Epidermal melanocyte (primary cell): ENCODE results near the gene TSPAN15.
A peak's percentile ranks its signal among the peaks of the same experiment; 100 is the strongest.
"Not testable (repeated sequence)": the region's sequence is repeated elsewhere in the genome, so short reads cannot be mapped to it uniquely, and the experiment has no call there.

Source experiments
- DNase-seq: peaks from one replicate; pipeline ENCODE4 v3.0.0; 2011; ENCODE audit warnings: low spot score; ENCODE audit not compliant: insufficient read length

TSPAN15 gene

GRCh38 chr10:69501657-69502056 is 50.4 kb downstream of the TSPAN15 start:
- no peak for DNase-seq

- no peak for DNase-seq
These were observed 51.3 kb downstream of the TSPAN15 start for GRCh38 chr10:69502589-69502988.

- no peak for DNase-seq
These were observed 52.0 kb downstream of the TSPAN15 start for GRCh38 chr10:69503001-69503895.

GRCh38 chr10:69503896-69504265 is 52.6 kb downstream of the TSPAN15 start:
- DNase-seq: no peak

GRCh38 chr10:69504576-69505250 is 53.4 kb downstream of the TSPAN15 start:
- no peak for DNase-seq

- DNase-seq: no peak
These were observed 54.5 kb downstream of the TSPAN15 start for GRCh38 chr10:69505636-69506318.

- no peak for DNase-seq
These were observed 55.2 kb downstream of the TSPAN15 start for GRCh38 chr10:69506487-69506833.

GRCh38 chr10:69506834-69507713 is 55.8 kb downstream of the TSPAN15 start:
- DNase-seq: no peak

GRCh38 chr10:69508738-69509340 is 57.6 kb downstream of the TSPAN15 start:
- DNase-seq: no peak

- DNase-seq: no peak
These were observed 61.6 kb downstream of the TSPAN15 start for GRCh38 chr10:69512901-69513300.

DNA sequence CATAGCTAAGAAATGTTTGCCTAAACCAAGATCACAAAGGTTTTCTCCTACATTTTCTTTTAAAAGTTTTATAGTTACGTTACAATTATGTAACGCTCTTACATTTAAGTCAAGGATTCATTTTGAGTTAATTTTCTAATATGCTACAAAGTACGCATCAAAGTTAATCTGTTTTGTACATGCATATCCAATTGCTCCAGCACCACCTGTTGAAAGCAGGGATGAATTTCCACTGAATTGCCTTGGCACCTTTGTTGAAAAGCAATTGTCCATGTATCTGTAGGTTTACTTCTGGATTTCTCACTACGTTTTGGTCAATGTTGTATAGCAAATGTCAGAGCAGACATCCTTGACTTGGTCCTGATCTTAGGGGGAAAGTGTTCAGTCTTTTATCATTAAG is 62.4 kb downstream of the TSPAN15 start:
- DNase-seq: no peak

GRCh38 chr10:69515699-69516259 is 64.5 kb downstream of the TSPAN15 start:
- peak; percentile 81 for DNase-seq

DNA sequence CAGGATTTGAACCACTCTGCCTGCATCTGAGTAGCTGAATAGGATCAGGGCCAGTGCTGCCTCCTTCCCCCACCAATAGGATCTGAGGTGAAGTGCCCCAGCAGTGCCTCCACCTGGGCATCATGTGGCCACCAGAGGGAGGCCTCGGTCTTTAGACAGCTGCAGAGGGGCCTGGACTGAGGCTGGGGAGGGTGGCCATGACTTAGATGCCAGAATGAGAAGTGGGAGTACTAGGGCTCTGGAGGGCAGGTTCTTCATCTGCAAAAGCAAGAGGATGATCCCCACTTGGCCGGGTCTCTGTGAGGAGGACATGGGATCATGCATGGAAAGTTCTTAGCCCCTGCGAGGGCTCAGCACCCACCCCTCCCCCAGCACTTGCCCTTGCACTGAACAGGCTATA is 65.1 kb downstream of the TSPAN15 start:
- DNase-seq: no peak

DNA sequence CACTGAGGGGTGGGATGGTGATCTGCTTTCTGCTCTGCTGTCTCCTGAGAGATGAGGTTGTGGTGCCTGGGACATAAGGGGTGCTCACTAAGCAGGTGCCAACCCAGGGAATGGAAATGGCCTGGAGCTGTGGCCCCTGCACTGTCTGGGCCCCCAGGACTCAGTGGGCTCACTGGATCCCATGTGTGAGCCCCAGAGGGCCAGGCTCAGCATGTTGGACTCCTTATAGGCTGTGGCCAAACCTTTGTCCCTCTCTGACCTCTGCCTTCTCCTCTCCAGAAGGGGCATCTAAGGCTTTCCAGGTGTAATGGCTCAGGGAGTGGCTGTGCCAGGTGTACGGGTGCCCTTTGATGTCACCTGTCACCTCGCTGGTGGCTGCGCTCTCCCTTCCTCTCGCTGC is 65.5 kb downstream of the TSPAN15 start:
- no peak for DNase-seq

DNA sequence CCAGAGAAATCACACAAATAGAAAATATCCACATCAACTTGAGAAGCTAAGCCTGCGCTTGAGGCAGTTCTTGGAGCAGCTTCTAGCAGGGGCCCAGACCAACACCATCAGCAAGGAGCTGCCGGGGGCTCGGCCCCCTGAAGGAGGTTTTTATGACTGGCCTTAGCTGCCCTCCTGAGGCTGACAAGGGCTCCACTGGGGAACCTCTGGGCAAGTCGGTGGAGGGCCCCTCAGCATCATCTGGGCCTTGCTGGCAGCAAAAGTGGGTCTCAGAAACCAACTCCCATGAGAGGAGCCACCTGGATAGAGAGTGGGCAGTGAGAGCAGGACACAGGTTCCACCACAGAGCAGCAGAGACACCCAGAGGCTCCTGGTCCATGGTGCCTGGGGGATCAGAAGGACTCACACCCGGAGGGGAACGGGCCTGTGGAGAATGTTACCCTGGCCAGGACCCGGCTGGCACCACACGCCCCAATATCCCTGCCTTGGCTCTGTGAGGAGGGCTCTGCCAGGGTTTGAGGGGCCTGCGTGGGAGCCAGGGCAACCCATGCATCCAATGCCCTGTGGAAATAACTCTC is 66.1 kb downstream of the TSPAN15 start:
- no peak for DNase-seq

- DNase-seq: no peak
These were observed 76.7 kb downstream of the TSPAN15 start for GRCh38 chr10:69527961-69528360.

DNA sequence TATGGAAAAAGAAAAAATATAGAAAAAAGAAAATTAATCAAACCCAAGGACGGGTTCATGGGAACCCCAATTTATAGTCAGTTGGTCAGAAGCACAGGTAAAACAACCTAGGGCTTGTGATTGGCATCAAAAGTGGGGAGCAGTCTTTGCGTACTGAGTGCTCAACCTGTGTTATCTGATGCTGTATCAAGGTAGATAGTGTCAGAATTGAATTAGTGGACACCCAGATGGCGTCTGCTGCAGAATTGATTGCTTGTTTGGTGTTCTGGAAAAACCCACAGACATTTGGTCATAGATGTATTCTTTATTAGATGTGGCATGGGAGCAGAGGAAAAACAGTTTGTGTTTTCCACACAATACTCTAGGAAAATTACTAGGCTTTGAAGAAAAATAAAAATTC is 82.4 kb downstream of the TSPAN15 start:
- no peak for DNase-seq

GRCh38 chr10:69536521-69536920 is 85.3 kb downstream of the TSPAN15 start:
- not testable (repeated sequence) for DNase-seq

- DNase-seq: no peak
These were observed 86.2 kb downstream of the TSPAN15 start for GRCh38 chr10:69537449-69537848.

GRCh38 chr10:69538461-69538860 is 87.2 kb downstream of the TSPAN15 start:
- DNase-seq: no peak
